Prostate gland (tissue), 2 donors: ENCODE results near the gene SYT7. TPM values are rescaled to one million over a fixed set of nuclear protein-coding genes. Genes with fewer than 3 reads are reported as not detected.

Experiments
- DNase-seq: peaks from one replicate; pipeline ENCODE4 v3.0.0-alpha.2; 2019; ENCODE audit warnings: low spot score
- H3K27ac ChIP-seq, 2 donors: fragments of 200-600 bp; sonication (generic); 2 replicates each; pipeline ENCODE4 v1.5.1; 2017 to 2019
- H3K27me3 ChIP-seq: fragments of 200-600 bp; sonication (generic); replicated peaks from 2 replicates; pipeline ENCODE4 v1.5.1; 2019; ENCODE audit not compliant: insufficient read depth
- H3K36me3 ChIP-seq, 2 donors: fragments of 200-600 bp; sonication (generic); 1 replicate in 1 of 2; 2 replicates in 1 of 2; pipeline versions ENCODE4 v1.5.1 to v1.8.1; 2017 to 2019
- H3K4me1 ChIP-seq: fragments of 200-600 bp; sonication (generic); replicated peaks from 2 replicates; pipeline ENCODE4 v1.5.1; 2019
- H3K4me3 ChIP-seq, 2 donors: fragments of 200-600 bp; sonication (generic); 2 replicates each; pipeline ENCODE4 v1.5.1; 2017 to 2019
- H3K9me3 ChIP-seq: fragments of 200-600 bp; sonication (generic); 2 replicates; pipeline ENCODE4 v1.5.1; 2017
- POLR2A ChIP-seq: fragments of 450-650 bp; IDR thresholded peaks from one replicate; pipeline ENCODE4 v1.6.1; 2016; ENCODE audit warnings: antibody characterized with exemption, mild to moderate bottlenecking
- POLR2AphosphoS5 ChIP-seq: sonication (generic); formaldehyde crosslinking; IDR thresholded peaks from one replicate; pipeline ENCODE4 v1.6.1; 2017; ENCODE audit warnings: antibody characterized with exemption
- WGBS: methylation state at CpG from one replicate; pipeline ENCODE4 v1.1.5; 2018; 5-methylcytosine and 5-hydroxymethylcytosine counted together
- intact Hi-C: fragments of 100-400 bp; cut with DNase I; formaldehyde crosslinking; loops from one replicate; pipeline ENCODE4 v1.14.2; 2022
- total RNA-seq, 2 donors: library from RNA; depleted of rRNA; stranded (reverse); fragments of >200 nt; gene quantifications; one replicate each; pipeline ENCODE4 v1.1.0, GENCODE V29; 2016
- TF ChIP-seq, protein P1 (sequence below), 4 experiments: fragments of 200-600 bp in 2 of 4; fragments of 450-650 bp in 2 of 4; sonication (generic) in 2 of 4; IDR thresholded peaks; 1 replicate in 3 of 4; 2 replicates in 1 of 4; pipeline ENCODE4 v1.5.1; 2016 to 2019; ENCODE audit warnings: antibody characterized with exemption in 4 of 4, mild to moderate bottlenecking in 2 of 4, moderate library complexity in 2 of 4

SYT7 gene
- total RNA-seq, 2 donors from 2014 or later: 114 to 199 TPM

- WGBS: 48% methylated on average over 13 of the region's 13 CpGs
- Histone ChIP-seq H3K27ac (peak overlapping the region in 1 of 2 donors; percentile 40), H3K9me3 (no peaks in the 10 kb centered on the region), H3K27me3 (no peaks in the 10 kb centered on the region), H3K4me3 (no peak overlapping the region), H3K4me1 (peaks cover 5% of the 10 kb centered on the region), H3K36me3 (no peaks in the 10 kb centered on the region)
- intact Hi-C loops: no loop called here
- DNase-seq: no peak
- TF ChIP-seq, protein P1, sequence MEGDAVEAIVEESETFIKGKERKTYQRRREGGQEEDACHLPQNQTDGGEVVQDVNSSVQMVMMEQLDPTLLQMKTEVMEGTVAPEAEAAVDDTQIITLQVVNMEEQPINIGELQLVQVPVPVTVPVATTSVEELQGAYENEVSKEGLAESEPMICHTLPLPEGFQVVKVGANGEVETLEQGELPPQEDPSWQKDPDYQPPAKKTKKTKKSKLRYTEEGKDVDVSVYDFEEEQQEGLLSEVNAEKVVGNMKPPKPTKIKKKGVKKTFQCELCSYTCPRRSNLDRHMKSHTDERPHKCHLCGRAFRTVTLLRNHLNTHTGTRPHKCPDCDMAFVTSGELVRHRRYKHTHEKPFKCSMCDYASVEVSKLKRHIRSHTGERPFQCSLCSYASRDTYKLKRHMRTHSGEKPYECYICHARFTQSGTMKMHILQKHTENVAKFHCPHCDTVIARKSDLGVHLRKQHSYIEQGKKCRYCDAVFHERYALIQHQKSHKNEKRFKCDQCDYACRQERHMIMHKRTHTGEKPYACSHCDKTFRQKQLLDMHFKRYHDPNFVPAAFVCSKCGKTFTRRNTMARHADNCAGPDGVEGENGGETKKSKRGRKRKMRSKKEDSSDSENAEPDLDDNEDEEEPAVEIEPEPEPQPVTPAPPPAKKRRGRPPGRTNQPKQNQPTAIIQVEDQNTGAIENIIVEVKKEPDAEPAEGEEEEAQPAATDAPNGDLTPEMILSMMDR (IDR thresholded peaks at IDR 0.05): no peak
- TF ChIP-seq POLR2A (no peak), POLR2AphosphoS5 (no peak)
These were observed 90.8 kb downstream of the SYT7 start for GRCh38 chr11:61489833-61490721.

DNA sequence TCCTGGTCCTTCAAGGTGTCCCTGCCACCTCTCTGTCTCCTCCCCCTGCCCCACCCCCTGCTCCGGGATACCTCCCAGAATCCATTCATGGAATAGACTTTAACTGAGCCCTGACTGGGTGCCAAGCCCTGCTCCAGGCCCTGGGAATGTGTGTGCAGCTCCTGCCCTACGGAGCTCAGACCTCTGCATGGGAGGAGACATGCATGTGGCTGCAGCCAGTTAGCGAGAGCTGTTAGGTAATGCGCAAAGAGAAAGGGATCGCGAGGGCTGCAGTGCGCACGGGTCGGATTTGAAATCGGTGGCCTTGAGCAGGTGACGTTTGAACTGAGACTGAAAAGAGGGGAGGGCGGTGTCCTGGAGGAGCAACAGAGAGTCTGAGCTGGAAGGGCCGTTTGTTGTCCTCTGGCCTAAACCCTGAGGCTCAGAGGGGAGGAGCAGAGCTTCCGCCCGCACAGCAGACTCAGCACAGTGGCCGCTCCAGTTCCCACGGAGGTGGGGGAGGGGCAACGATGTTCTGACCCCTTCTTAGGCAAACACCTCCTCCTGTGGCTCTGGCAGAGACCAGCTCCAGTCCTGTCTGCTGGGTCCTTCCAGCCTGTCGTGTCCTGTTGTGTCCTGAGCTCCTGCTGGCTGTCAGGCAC, 92.1 kb downstream of the SYT7 start:
- peak; percentile 18 for TF ChIP-seq POLR2AphosphoS5
- TF ChIP-seq, protein P1 (IDR thresholded peaks at IDR 0.05): no peak
- intact Hi-C loops: no loop called here
- peak overlapping the region; percentile 16 to 40 for H3K27ac ChIP-seq
- H3K27me3 ChIP-seq: no peaks in the 10 kb centered on the region
- H3K36me3 ChIP-seq: no peaks in the 10 kb centered on the region
- DNase-seq: peak; percentile 39
- H3K4me1 ChIP-seq: peaks cover 5% of the 10 kb centered on the region
- peak overlapping the region in 1 of 2 donors; percentile 8 for H3K4me3 ChIP-seq
- H3K9me3 ChIP-seq: no peaks in the 10 kb centered on the region
- 31% methylated on average over 19 of the region's 19 CpGs for WGBS

DNA sequence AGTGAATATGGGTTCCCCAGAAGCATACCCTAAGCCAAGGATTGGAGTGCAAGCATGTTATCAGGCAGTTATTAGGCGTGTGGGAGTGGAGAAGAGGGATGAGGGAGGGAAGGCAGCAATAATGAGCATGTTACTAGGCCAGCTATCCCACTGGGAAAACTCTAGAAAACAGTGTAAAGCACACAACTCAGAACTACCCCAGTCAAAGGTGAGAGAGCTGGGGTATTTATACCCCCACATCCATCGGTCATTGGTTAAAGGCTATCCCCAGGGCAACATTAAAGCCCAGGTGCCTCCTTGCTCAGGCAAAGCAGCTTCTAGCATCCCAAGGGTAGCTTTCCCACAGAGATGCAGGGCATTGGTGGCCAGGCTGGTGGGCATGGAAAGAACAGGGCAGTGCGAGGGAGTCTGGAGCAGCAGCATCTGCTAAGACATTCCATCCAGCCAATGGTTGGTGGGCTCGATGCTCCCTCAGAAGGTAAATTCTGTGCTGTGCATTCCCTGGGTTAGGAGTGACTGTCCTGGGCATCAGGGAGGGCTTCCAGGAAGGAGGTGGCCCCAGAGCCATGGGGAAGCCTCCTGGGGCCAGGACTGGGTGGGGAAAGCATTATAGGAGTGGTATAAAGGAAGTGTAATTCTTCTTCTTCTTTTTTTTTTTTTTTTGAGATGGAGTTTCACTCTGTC, 93.4 kb downstream of the SYT7 start:
- no peak for DNase-seq
- no peak overlapping the region for H3K27ac ChIP-seq
- WGBS: 96% methylated on average over 4 of the region's 4 CpGs
- TF ChIP-seq, protein P1 (IDR thresholded peaks at IDR 0.05): no peak
- TF ChIP-seq POLR2AphosphoS5 (no peak), POLR2A (no peak)
- no peaks in the 10 kb centered on the region for H3K9me3 ChIP-seq
- H3K4me1 ChIP-seq: peaks cover 5% of the 10 kb centered on the region
- H3K4me3 ChIP-seq: no peak overlapping the region
- no peaks in the 10 kb centered on the region for H3K27me3 ChIP-seq
- intact Hi-C loops: no loop called here
- H3K36me3 ChIP-seq: no peaks in the 10 kb centered on the region

DNA sequence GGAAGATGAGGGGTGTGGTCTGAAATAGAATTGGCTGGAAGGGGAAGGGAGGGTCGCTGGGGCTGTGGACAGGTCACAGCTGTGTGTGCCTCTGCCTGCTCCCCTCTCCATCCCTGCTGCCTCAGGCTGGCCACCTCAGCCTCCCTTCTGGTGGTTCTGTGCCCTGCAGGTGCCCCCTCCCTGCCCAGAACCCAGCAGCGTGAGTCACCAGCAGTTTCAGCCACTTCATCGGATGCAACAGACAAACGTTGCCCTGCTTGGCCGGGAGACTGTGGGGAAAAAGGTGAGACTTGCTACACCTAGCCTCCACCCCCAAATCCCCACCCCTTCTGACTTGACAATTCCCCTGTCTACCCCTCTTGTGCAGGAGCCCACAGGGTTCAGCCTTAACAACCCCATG, 94.1 kb downstream of the SYT7 start:
- Histone ChIP-seq H3K4me3 (no peak overlapping the region), H3K4me1 (peaks cover 5% of the 10 kb centered on the region), H3K36me3 (no peaks in the 10 kb centered on the region), H3K27me3 (no peaks in the 10 kb centered on the region), H3K9me3 (no peaks in the 10 kb centered on the region), H3K27ac (no peak overlapping the region)
- intact Hi-C loops: no loop called here
- no peak for DNase-seq
- TF ChIP-seq, protein P1 (IDR thresholded peaks at IDR 0.05): no peak
- no peak for TF ChIP-seq POLR2A
- 82% methylated on average over 5 of the region's 5 CpGs for WGBS
